Heart left ventricle (tissue), 16 donors: ENCODE measurements around the gene PTPRM. TPM values are rescaled to one million over a fixed set of nuclear protein-coding genes. Genes with fewer than 3 reads are reported as not detected.

Experiments used
- ATAC-seq, 4 donors: fragments of 200-7000 bp; cut with Tn5 transposase; one replicate each; pipeline ENCODE4 v1.9.1; 2020 to 2022; ENCODE audit warnings: moderate library complexity in 4 of 4, mild to moderate bottlenecking in 3 of 4, moderate number of reproducible peaks in 1 of 4
- DNase-seq, 5 donors: peaks; one replicate each; pipeline ENCODE4 v3.0.0-alpha.2; 2020
- H3K27ac ChIP-seq, 12 donors: fragments of 200-600 bp; sonication (generic) in 4 of 12; one replicate each; pipeline versions ENCODE4 v1.5.0 to v1.8.0; 2016 to 2022; ENCODE audit warnings: mild to moderate bottlenecking in 2 of 12
- H3K27me3 ChIP-seq, 9 donors: fragments of 200-600 bp; sonication (generic) in 2 of 9; one replicate each; pipeline versions ENCODE4 v1.5.1 to v1.8.0; 2016 to 2022; ENCODE audit warnings: mild to moderate bottlenecking in 3 of 9
- H3K36me3 ChIP-seq, 9 donors: fragments of 200-600 bp; sonication (generic) in 2 of 9; one replicate each; pipeline versions ENCODE4 v1.5.0 to v1.8.0; 2018 to 2022; ENCODE audit warnings: mild to moderate bottlenecking in 2 of 9
- H3K4me1 ChIP-seq, 12 donors: fragments of 200-600 bp; sonication (generic) in 4 of 12; one replicate each; pipeline versions ENCODE4 v1.5.0 to v1.8.0; 2016 to 2022; ENCODE audit warnings: mild to moderate bottlenecking in 3 of 12
- H3K4me3 ChIP-seq, 12 donors: fragments of 200-600 bp; sonication (generic) in 4 of 12; one replicate each; pipeline versions ENCODE4 v1.5.0 to v1.8.0; 2017 to 2022; ENCODE audit warnings: mild to moderate bottlenecking in 9 of 12, moderate library complexity in 4 of 12
- H3K9me3 ChIP-seq, 12 donors: fragments of 200-600 bp; sonication (generic) in 4 of 12; one replicate each; pipeline versions ENCODE4 v1.5.0 to v1.8.0; 2016 to 2022; ENCODE audit warnings: mild to moderate bottlenecking in 1 of 12
- POLR2A ChIP-seq, 2 donors: fragments of 450-650 bp; IDR thresholded peaks; one replicate each; pipeline ENCODE4 v1.6.1; 2017; ENCODE audit warnings: antibody characterized with exemption in 2 of 2, mild to moderate bottlenecking in 2 of 2, moderate library complexity in 2 of 2
- WGBS, 4 donors: extraction: QIAGEN DNeasy Blood & Tissue Kit in 2 of 4; methylation state at CpG; one replicate each; pipeline versions ENCODE4 v1.1.5 to v1.1.7; 2013 to 2018; 5-methylcytosine and 5-hydroxymethylcytosine counted together
- intact Hi-C, 10 donors: fragments of 100-400 bp; cut with DNase I; formaldehyde crosslinking; loops; one replicate each; pipeline versions ENCODE4 v1.11.1 to v1.14.2; 2022
- polyA plus RNA-seq, 2 donors: library from polyadenylated mRNA; stranded (reverse); fragments of 200-250 nt; gene quantifications; one replicate each; pipeline ENCODE4 v1.2.3, GENCODE V29; 2013
- total RNA-seq, 9 donors: library from RNA; depleted of rRNA in 2 of 9; stranded (reverse); fragments of >200 nt in 2 of 9; fragmentation: NEBNext Ultra II Directional in 3 of 9; extraction: Animal tissue kit (Norgen Biotek cat#: 25700) in 3 of 9; gene quantifications; one replicate each; pipeline versions ENCODE4 v1.1.0 to v1.2.4, GENCODE V29; 2016 to 2023
- TF ChIP-seq, protein P1 (sequence below), 12 donors: fragments of 200-600 bp; sonication (generic) in 4 of 12; IDR thresholded peaks; one replicate each; pipeline versions ENCODE4 v1.5.0 to v1.8.0; 2018 to 2022; ENCODE audit warnings: antibody characterized with exemption in 12 of 12, mild to moderate bottlenecking in 5 of 12
- donor health status: ischemic (EF 13 %, LVEDD 7.1; RV severe dilation, severe dysfunction).
- donor health status: healthy with polysubstance abuse.
- donor health status: DM: no; HTN: yes; CAD: no.
- donor health status: DM: no; HTN: no; CAD: no.
- donor health status: ischemic (EF 25% LVEDD 6.9; RV normal size, moderate dysfunction).
- donor health status: ischemic (EF 25% LVEDD 5.7; RV mildly dilated, moderate dysfunction).
- donor health status: healthy.
- donor health status: DM: yes; HTN: yes; CAD: no.
- donor health status: ischemic (EF 35%, LVEDD 5.7; RV mildly dilated, moderate dysfunction).
- donor health status: nonischemic (EF 11% LVEDD 7.7; RV severe dilation, severe dysfunction).
- donor health status: DM: yes; HTN: yes; CAD: no.
- donor health status: PGD.
- donor health status: ischemic (EF 29% LVEDD 5.4; RV normal size, mild dysfunction).
- donor health status: nonischemic (EF 23%, LVEDD 6.1; RV moderate dilation, normal function).

Gene PTPRM
- total and polyA plus RNA-seq, 11 donors = 93.8 to 186 (median 123) TPM

- ATAC-seq (no peak), DNase-seq (no peak)
- intact Hi-C loops = loop anchor here in 1 of 10 donors (5.0 kb wide), 1 partner anchor 265 kb away; no protein-coding TSS in a partner anchor
- 82 to 94% (median 88%) methylated on average over 8 of the region's 8 CpGs for WGBS, 4 donors
- TF ChIP-seq, protein P1, sequence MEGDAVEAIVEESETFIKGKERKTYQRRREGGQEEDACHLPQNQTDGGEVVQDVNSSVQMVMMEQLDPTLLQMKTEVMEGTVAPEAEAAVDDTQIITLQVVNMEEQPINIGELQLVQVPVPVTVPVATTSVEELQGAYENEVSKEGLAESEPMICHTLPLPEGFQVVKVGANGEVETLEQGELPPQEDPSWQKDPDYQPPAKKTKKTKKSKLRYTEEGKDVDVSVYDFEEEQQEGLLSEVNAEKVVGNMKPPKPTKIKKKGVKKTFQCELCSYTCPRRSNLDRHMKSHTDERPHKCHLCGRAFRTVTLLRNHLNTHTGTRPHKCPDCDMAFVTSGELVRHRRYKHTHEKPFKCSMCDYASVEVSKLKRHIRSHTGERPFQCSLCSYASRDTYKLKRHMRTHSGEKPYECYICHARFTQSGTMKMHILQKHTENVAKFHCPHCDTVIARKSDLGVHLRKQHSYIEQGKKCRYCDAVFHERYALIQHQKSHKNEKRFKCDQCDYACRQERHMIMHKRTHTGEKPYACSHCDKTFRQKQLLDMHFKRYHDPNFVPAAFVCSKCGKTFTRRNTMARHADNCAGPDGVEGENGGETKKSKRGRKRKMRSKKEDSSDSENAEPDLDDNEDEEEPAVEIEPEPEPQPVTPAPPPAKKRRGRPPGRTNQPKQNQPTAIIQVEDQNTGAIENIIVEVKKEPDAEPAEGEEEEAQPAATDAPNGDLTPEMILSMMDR (IDR thresholded peaks at IDR 0.05) = no peak
- no peak for TF ChIP-seq POLR2A (IDR thresholded peaks at IDR 0.05)
- Histone ChIP-seq H3K36me3 (peaks cover 0 to 13% (median 0%) of the 10 kb centered on the region in 9 donors), H3K4me1 (peaks cover 0 to 26% (median 4%) of the 10 kb centered on the region in 12 donors), H3K4me3 (no peak overlapping the region), H3K27ac (no peak overlapping the region), H3K27me3 (no peaks in the 10 kb centered on the region), H3K9me3 (no peaks in the 10 kb centered on the region)
These were observed 650.0 kb downstream of the PTPRM start for GRCh38 chr18:8217051-8217564.

- peaks cover 0 to 13% (median 0%) of the 10 kb centered on the region in 9 donors for H3K36me3 ChIP-seq
- no peaks in the 10 kb centered on the region for H3K9me3 ChIP-seq
- DNase-seq (no peak), ATAC-seq (no peak)
- 93 to 94% (median 93%) methylated on average over 4 of the region's 4 CpGs for WGBS, 4 donors
- no peak overlapping the region for H3K27ac ChIP-seq
- no peak overlapping the region for H3K4me3 ChIP-seq
- H3K4me1 ChIP-seq = peaks cover 0 to 17% (median 1%) of the 10 kb centered on the region in 12 donors
- TF ChIP-seq, protein P1 (IDR thresholded peaks at IDR 0.05) = no peak
- no peak for TF ChIP-seq POLR2A (IDR thresholded peaks at IDR 0.05)
- H3K27me3 ChIP-seq = no peaks in the 10 kb centered on the region
- intact Hi-C loops = loop anchor here in 1 of 10 donors (5.0 kb wide), 1 partner anchor 264 kb away; no protein-coding TSS in a partner anchor
These were observed 651.1 kb downstream of the PTPRM start for GRCh38 chr18:8218197-8218596.

GRCh38 chr18:8221452-8221851 lies 654.3 kb downstream of the PTPRM start:
- Histone ChIP-seq H3K27me3 (no peaks in the 10 kb centered on the region), H3K4me1 (peaks cover 0 to 12% (median 1%) of the 10 kb centered on the region in 12 donors), H3K4me3 (no peak overlapping the region), H3K36me3 (peaks cover 0 to 16% (median 0%) of the 10 kb centered on the region in 9 donors), H3K9me3 (peaks cover 0 to 20% (median 0%) of the 10 kb centered on the region in 12 donors), H3K27ac (no peak overlapping the region)
- TF ChIP-seq, protein P1 (IDR thresholded peaks at IDR 0.05) = no peak
- no peak for TF ChIP-seq POLR2A (IDR thresholded peaks at IDR 0.05)
- no peak for DNase-seq
- no peak for ATAC-seq
- intact Hi-C loops = no loop called here
- WGBS, 4 donors = 63 to 93% (median 90%) methylated on average over 3 of the region's 3 CpGs

GRCh38 chr18:8224576-8224975 lies 657.5 kb downstream of the PTPRM start:
- no peak overlapping the region for H3K4me3 ChIP-seq
- DNase-seq (no peak), ATAC-seq (no peak)
- TF ChIP-seq, protein P1 (IDR thresholded peaks at IDR 0.05) = no peak
- TF ChIP-seq POLR2A (IDR thresholded peaks at IDR 0.05) = no peak
- H3K4me1 ChIP-seq = peaks cover 0 to 10% (median 1%) of the 10 kb centered on the region in 12 donors
- peaks cover 0 to 10% (median 0%) of the 10 kb centered on the region in 9 donors for H3K36me3 ChIP-seq
- peaks cover 0 to 25% (median 2%) of the 10 kb centered on the region in 12 donors for H3K9me3 ChIP-seq
- 92 to 97% (median 94%) methylated on average over 3 of the region's 3 CpGs for WGBS, 4 donors
- intact Hi-C loops = no loop called here
- H3K27ac ChIP-seq = no peak overlapping the region
- no peaks in the 10 kb centered on the region for H3K27me3 ChIP-seq
